Measurements from ENCODE around the gene SLC17A1. TPM values are rescaled to one million over a fixed set of nuclear protein-coding genes. Genes with fewer than 3 reads are reported as not detected.

The SLC17A1 gene
- polyA plus RNA-seq, 1 donor = 0.09 TPM

DNA sequence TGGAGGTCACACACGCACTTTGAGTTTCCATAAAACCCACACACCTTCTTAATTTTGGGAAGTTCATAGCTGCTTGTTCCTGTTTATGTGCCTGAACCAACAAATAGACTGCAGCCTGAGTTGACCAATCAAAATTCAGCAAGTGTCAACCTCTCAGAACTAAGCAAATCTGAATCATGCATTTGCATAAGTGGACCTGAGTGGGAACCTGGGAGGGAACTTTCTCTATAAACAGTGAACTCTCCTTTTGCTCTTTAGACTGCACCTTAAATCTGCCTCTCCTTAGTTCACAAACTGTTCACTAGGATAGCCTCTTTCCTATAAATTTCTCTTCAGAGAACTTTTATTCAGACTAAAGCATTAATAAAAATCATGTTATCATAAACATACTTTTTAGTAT, 37.9 kb downstream of the SLC17A1 start:
- WGBS (ENCODE audit: insufficient coverage, low lambda C conversion rate) = no CpG with 5 or more reads among the region's 1 CpG
- H3K4me1 ChIP-seq (ENCODE audit: control insufficient read depth, insufficient read depth, low read length) = no peaks in the 10 kb centered on the region
- H3K27ac ChIP-seq (ENCODE audit: low read length) = no peak overlapping the region
- H3K27me3 ChIP-seq (ENCODE audit: control insufficient read depth, insufficient read depth, low read length) = no peaks in the 10 kb centered on the region
- no peak overlapping the region for H3K4me3 ChIP-seq (ENCODE audit: low read length)
- DNase-seq = peak in 1 of 2 donors; percentile 12
- H3K36me3 ChIP-seq (ENCODE audit: control insufficient read depth, insufficient read depth, low read length) = no peaks in the 10 kb centered on the region
- H3K9me3 ChIP-seq (ENCODE audit: control insufficient read depth, low read depth, low read length) = no peaks in the 10 kb centered on the region

DNA sequence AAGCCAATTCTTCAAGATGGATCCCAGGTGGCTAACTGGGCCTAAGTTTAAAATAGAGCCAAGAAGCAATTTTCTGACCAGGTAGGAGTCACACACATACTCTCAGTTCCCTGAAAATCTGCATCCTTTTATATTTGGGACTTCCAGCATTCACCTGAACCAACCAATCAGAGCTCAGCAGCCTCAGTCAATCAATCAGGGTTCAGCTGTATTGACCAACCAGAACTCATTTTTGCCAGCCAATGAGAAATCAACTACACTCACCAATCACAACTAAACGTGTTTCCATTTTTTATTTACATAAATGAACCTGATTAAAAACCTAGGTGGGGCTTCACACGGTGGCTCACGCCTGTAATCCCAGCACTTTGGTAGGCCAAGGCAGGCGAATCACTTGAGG, 39.8 kb downstream of the SLC17A1 start:
- no peak for DNase-seq

DNA sequence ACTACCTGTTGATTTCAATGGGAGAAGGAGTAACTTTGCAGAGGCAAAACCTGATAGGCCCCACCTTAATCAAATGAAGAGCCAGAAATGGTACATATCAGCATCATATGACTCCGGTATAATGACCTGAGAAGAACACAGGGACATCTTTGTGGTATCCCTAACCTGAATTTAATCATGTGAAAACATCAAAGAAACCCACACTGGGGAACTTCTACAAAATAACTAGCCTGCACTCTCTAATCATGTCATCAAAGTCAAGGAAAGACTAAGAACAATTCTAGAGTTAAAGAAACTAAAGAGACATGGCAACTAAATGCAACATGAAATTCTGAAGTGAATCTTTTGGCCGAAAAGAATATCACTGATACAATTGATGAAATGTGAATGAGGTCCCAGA, 42.4 kb downstream of the SLC17A1 start:
- Histone ChIP-seq H3K4me1 (ENCODE audit: control insufficient read depth, insufficient read depth, low read length) (no peaks in the 10 kb centered on the region), H3K4me3 (ENCODE audit: low read length) (no peak overlapping the region), H3K9me3 (ENCODE audit: control insufficient read depth, low read depth, low read length) (no peaks in the 10 kb centered on the region), H3K27me3 (ENCODE audit: control insufficient read depth, insufficient read depth, low read length) (no peaks in the 10 kb centered on the region), H3K27ac (ENCODE audit: low read length) (no peak overlapping the region), H3K36me3 (ENCODE audit: control insufficient read depth, insufficient read depth, low read length) (no peaks in the 10 kb centered on the region)
- no peak for DNase-seq
- 80% methylated on average over 1 of the region's 2 CpGs for WGBS (ENCODE audit: insufficient coverage, low lambda C conversion rate)

More for the DNA sequence above, 39.8 kb downstream of the SLC17A1 start:
- Histone ChIP-seq H3K36me3 (ENCODE audit: control insufficient read depth, insufficient read depth, low read length) (no peaks in the 10 kb centered on the region), H3K27ac (ENCODE audit: low read length) (no peak overlapping the region), H3K4me3 (ENCODE audit: low read length) (no peak overlapping the region), H3K4me1 (ENCODE audit: control insufficient read depth, insufficient read depth, low read length) (no peaks in the 10 kb centered on the region), H3K27me3 (ENCODE audit: control insufficient read depth, insufficient read depth, low read length) (no peaks in the 10 kb centered on the region), H3K9me3 (ENCODE audit: control insufficient read depth, low read depth, low read length) (no peaks in the 10 kb centered on the region)
- WGBS (ENCODE audit: insufficient coverage, low lambda C conversion rate) = no CpG with 5 or more reads among the region's 4 CpGs

DNA sequence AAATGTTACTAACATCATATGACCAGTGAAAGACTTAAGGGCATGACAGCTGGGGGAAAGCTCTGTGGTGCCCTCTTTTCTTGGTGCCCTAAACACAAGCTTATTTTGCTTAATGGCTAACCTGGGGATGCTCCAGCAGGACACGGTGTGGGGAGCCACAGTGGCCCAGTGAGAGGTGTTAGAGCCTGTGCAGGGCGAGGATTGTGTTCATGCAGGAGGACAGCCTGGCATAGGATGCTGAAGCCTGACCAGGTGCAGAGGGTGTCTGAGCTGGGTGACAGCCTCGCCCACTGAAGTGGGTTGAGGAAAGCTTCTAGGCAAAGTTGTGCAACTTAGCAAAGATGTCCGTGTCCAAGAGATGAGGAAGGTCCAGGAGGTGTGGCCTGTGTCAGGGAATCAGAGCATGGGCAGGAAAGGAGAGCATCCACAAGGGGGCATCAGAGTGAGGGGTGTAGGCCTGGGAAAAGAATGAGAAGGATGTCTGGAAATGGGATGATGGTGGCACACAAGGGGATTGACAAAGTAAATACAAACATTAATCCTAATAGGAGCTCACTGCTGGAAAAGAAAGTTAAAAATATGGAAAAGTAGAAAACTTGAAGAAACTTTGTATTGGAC, 43.4 kb downstream of the SLC17A1 start:
- H3K4me3 ChIP-seq (ENCODE audit: low read length) = no peak overlapping the region
- no peaks in the 10 kb centered on the region for H3K36me3 ChIP-seq (ENCODE audit: control insufficient read depth, insufficient read depth, low read length)
- peak; percentile 43 to 53 for DNase-seq
- 0% methylated on average over 1 of the region's 4 CpGs for WGBS (ENCODE audit: insufficient coverage, low lambda C conversion rate)
- no peak overlapping the region for H3K27ac ChIP-seq (ENCODE audit: low read length)
- H3K4me1 ChIP-seq (ENCODE audit: control insufficient read depth, insufficient read depth, low read length) = no peaks in the 10 kb centered on the region
- H3K27me3 ChIP-seq (ENCODE audit: control insufficient read depth, insufficient read depth, low read length) = no peaks in the 10 kb centered on the region
- no peaks in the 10 kb centered on the region for H3K9me3 ChIP-seq (ENCODE audit: control insufficient read depth, low read depth, low read length)

DNA sequence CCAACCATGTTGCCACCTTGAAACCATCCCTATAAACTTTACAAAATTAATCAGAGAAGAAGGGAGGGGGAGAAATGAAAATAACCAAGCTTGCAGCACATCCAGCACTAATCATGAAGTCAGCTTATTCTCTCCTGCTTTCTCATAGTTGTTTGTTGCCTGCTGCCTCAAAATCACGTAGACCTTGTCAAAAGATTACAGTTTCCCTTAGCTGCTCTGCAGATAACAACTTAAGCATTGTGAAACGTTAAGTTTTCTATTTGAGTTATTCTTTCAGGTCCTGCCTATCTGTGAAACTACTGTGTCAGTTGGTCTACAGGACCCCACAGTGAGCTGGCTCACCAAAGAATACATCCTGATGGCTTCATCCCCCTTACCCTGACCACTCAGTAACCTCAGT, 44.4 kb downstream of the SLC17A1 start:
- Histone ChIP-seq H3K27me3 (ENCODE audit: control insufficient read depth, insufficient read depth, low read length) (no peaks in the 10 kb centered on the region), H3K36me3 (ENCODE audit: control insufficient read depth, insufficient read depth, low read length) (no peaks in the 10 kb centered on the region), H3K27ac (ENCODE audit: low read length) (no peak overlapping the region), H3K4me1 (ENCODE audit: control insufficient read depth, insufficient read depth, low read length) (no peaks in the 10 kb centered on the region), H3K9me3 (ENCODE audit: control insufficient read depth, low read depth, low read length) (no peaks in the 10 kb centered on the region), H3K4me3 (ENCODE audit: low read length) (no peak overlapping the region)
- DNase-seq = no peak
- 88% methylated on average over 2 of the region's 2 CpGs for WGBS (ENCODE audit: insufficient coverage, low lambda C conversion rate)

DNA sequence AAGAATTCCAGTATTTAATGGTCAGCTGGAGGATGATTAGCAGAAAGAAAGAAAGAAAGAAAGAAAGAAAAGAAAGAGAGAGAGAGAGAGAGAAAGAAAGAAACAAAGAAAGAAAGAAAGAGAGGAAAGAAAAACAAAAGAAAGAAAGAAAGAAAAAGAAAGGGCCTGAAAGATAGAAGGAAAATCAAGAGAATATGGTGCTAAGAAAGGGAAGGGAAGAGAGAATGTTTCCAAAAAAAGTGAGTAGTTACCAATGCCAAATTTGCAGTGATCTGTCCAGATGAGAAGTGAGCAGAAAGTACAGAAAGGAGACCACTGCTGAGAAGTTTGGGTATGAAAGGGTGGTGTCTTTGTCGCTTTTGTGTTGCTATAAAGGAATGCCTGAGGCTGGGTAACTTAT, 50.7 kb downstream of the SLC17A1 start:
- Histone ChIP-seq H3K9me3 (ENCODE audit: control insufficient read depth, low read depth, low read length) (no peaks in the 10 kb centered on the region), H3K4me3 (ENCODE audit: low read length) (no peak overlapping the region), H3K27ac (ENCODE audit: low read length) (no peak overlapping the region), H3K4me1 (ENCODE audit: control insufficient read depth, insufficient read depth, low read length) (no peaks in the 10 kb centered on the region), H3K36me3 (ENCODE audit: control insufficient read depth, insufficient read depth, low read length) (no peaks in the 10 kb centered on the region), H3K27me3 (ENCODE audit: control insufficient read depth, insufficient read depth, low read length) (no peaks in the 10 kb centered on the region)
- WGBS (ENCODE audit: insufficient coverage, low lambda C conversion rate) = 90% methylated on average over 1 of the region's 1 CpG
- DNase-seq = no peak

DNA sequence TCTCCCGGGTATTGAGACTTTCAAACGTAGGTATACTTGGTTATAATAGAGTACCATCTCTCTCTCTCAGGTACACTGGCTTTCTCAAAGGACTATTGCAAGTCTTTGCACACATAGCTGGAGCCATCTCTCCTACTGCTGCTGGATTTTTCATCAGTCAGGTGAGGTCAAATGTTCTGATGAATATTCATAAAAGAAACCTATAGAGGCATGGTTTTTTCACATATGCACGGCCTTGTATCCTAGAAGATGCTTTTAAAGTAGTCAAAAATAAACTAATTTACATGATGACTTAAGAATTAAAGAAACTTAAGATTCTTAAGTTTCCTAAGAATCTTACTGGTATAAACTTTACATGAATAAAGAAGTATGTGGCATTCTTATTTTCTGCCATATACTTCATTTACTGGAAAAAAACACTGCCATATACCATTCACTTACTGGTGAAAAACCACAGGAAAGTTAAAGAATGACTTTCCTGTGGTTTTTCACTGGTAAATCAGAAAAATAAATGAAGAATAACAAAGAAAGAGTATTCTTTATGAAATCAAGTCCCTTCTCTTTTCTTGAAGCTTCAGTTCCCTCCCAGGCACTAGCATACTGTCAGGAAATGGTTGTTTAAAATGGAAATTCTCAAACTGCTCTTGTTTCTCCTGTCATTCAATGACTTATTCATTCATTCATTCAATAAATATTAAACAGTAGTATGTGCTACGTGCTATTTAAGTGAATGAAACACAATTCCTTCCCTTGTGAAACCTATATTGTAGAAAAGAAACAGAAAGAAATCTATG, 53.8 kb downstream of the SLC17A1 start:
- Histone ChIP-seq H3K4me1 (ENCODE audit: control insufficient read depth, insufficient read depth, low read length) (no peaks in the 10 kb centered on the region), H3K27me3 (ENCODE audit: control insufficient read depth, insufficient read depth, low read length) (no peaks in the 10 kb centered on the region), H3K27ac (ENCODE audit: low read length) (no peak overlapping the region), H3K9me3 (ENCODE audit: control insufficient read depth, low read depth, low read length) (no peaks in the 10 kb centered on the region), H3K4me3 (ENCODE audit: low read length) (no peak overlapping the region), H3K36me3 (ENCODE audit: control insufficient read depth, insufficient read depth, low read length) (peaks cover 9% of the 10 kb centered on the region)
- 88% methylated on average over 1 of the region's 4 CpGs for WGBS (ENCODE audit: insufficient coverage, low lambda C conversion rate)
- no peak for DNase-seq

DNA sequence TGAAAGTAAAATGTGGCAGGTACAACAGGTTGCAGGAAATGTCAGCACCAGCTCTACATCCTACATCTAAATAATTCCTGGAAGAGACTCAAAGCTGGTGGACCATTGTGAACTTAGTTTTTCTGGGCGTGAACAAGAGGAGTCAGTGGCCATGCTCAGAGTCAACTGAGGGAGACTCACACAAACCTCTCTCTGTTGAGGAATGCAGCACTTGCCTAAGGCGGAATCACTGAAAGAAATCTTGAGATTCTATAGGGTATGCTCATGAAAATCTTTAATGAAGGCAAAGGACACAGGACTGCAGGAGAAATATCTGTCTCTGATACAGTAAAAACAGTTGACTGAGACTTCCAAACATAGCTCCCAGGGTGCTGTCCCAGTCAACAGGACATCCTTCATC, 54.8 kb downstream of the SLC17A1 start:
- no CpG with 5 or more reads among the region's 2 CpGs for WGBS (ENCODE audit: insufficient coverage, low lambda C conversion rate)
- no peaks in the 10 kb centered on the region for H3K27me3 ChIP-seq (ENCODE audit: control insufficient read depth, insufficient read depth, low read length)
- no peak overlapping the region for H3K4me3 ChIP-seq (ENCODE audit: low read length)
- no peaks in the 10 kb centered on the region for H3K4me1 ChIP-seq (ENCODE audit: control insufficient read depth, insufficient read depth, low read length)
- no peaks in the 10 kb centered on the region for H3K9me3 ChIP-seq (ENCODE audit: control insufficient read depth, low read depth, low read length)
- no peak overlapping the region for H3K27ac ChIP-seq (ENCODE audit: low read length)
- DNase-seq = no peak
- peaks cover 15% of the 10 kb centered on the region for H3K36me3 ChIP-seq (ENCODE audit: control insufficient read depth, insufficient read depth, low read length)

DNA sequence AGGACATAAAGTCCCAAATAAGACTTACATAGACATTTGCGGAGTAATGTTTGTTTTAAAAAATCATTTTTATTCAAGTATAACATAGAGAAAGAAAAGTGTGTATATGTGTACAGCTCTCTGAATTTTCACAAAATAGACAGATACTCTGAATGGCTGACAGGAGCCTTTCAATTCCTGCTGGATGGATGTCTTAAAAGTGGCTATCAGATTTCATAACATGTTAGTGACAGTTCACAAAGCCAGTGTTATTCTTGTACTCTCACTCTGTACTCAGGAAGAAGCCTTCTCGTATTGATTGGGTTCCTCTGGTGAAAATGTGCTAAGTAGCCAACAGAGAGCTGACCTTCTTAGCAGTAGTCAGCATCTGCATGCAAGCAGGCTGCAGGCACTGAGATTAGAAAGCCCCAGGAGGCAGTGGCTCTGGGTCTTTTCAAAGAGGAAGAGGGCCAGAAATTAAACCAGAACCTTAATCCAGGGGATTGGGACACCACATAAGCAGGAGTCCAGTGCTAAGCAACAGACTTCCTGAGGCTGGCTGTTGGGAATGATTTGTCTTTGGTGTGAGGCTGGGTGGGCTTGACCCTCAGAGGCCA, 57.6 kb downstream of the SLC17A1 start:
- H3K9me3 ChIP-seq (ENCODE audit: control insufficient read depth, low read depth, low read length) = no peaks in the 10 kb centered on the region
- no peak overlapping the region for H3K27ac ChIP-seq (ENCODE audit: low read length)
- H3K4me1 ChIP-seq (ENCODE audit: control insufficient read depth, insufficient read depth, low read length) = no peaks in the 10 kb centered on the region
- no peak overlapping the region for H3K4me3 ChIP-seq (ENCODE audit: low read length)
- 80% methylated on average over 1 of the region's 2 CpGs for WGBS (ENCODE audit: insufficient coverage, low lambda C conversion rate)
- no peak for DNase-seq
- H3K36me3 ChIP-seq (ENCODE audit: control insufficient read depth, insufficient read depth, low read length) = peaks cover 23% of the 10 kb centered on the region
- no peaks in the 10 kb centered on the region for H3K27me3 ChIP-seq (ENCODE audit: control insufficient read depth, insufficient read depth, low read length)

DNA sequence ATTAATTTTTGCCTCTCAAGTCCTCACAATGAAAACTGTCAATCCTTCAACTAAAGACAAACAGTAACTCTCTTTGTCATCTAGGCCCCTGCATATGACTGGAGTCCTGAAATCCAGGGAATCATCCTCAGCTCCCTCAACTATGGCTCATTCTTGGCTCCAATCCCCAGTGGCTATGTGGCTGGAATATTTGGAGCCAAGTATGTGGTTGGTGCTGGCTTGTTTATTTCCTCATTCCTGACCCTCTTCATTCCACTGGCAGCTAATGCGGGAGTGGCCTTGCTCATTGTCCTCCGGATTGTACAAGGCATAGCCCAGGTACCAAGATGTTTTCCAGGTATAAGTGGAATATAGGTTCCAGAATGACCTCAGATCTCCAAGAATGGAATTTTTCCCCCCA, 61.9 kb downstream of the SLC17A1 start:
- H3K4me3 ChIP-seq (ENCODE audit: low read length) = no peak overlapping the region
- H3K27me3 ChIP-seq (ENCODE audit: control insufficient read depth, insufficient read depth, low read length) = no peaks in the 10 kb centered on the region
- H3K9me3 ChIP-seq (ENCODE audit: control insufficient read depth, low read depth, low read length) = no peaks in the 10 kb centered on the region
- DNase-seq = no peak
- peaks cover 37% of the 10 kb centered on the region for H3K36me3 ChIP-seq (ENCODE audit: control insufficient read depth, insufficient read depth, low read length)
- peaks cover under 1% of the 10 kb centered on the region for H3K4me1 ChIP-seq (ENCODE audit: control insufficient read depth, insufficient read depth, low read length)
- no peak overlapping the region for H3K27ac ChIP-seq (ENCODE audit: low read length)
- WGBS (ENCODE audit: insufficient coverage, low lambda C conversion rate) = no CpG with 5 or more reads among the region's 2 CpGs
